ENCODE measurements around the gene APOL3.

- TF ChIP-seq CTCF (conservative IDR thresholded peaks at IDR 0.05; ENCODE audit: low read length) (peak; percentile 86), EZH2phosphoT487 (IDR thresholded peaks at IDR 0.05; ENCODE audit: borderline replicate concordance) (no peak)
Observed at GRCh38 chr22:36180038-36180880, 19.7 kb upstream of the APOL3 start.
